Measurements from ENCODE around the gene SLC6A19. TPM values are rescaled to one million over a fixed set of nuclear protein-coding genes. Genes with fewer than 3 reads are reported as not detected.

Gene SLC6A19
- total RNA-seq, 1 donor from 2014 or later = not detected

DNA sequence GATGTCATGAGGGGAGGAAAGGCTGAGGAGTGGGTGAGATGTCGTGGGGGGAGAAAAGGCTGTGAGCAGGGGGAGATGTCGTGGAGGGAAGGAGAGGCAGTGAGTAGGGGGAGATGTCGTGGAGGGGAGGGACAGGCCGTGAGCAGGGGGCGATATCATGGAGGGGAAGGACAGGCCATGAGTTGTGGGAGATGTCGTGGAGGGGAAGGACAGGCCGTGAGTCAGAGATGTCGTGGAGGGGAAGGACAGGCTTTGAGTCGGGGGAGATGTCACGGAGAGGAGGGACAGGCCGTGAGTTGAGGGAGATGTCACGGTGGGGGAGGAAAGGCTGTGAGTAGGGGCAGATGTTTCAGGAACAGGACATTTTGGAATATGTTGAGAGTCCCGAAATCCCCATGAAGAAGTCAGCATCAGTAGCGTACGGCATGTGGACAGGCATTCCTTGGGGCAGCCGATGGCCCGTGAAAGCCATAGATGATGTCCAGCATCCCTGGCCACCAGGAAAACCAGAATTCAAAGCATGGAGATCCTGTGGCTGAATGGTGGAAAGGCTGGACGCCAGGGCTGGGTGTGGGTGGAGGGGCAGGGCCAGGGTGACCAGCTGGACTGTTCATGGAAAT is 8.3 kb upstream of the SLC6A19 start:
- H3K9ac ChIP-seq = no peak overlapping the region
- H3F3A ChIP-seq (ENCODE audit: low read depth) = no peaks in the 10 kb centered on the region
- H4K20me1 ChIP-seq (ENCODE audit: low read depth) = no peaks in the 10 kb centered on the region
- H3K36me3 ChIP-seq = no peaks in the 10 kb centered on the region
- no peaks in the 10 kb centered on the region for H3K9me3 ChIP-seq (ENCODE audit: low read depth)
- Mint-ChIP-seq H3K36me3 (no peaks in the 10 kb centered on the region), H3K27ac (no peak overlapping the region), H3K4me3 (no peak overlapping the region), H3K4me1 (peaks cover 17% of the 10 kb centered on the region), H3K27me3 (ENCODE audit: insufficient read depth, low read depth) (peaks cover 12% of the 10 kb centered on the region), H3K9me3 (no peaks in the 10 kb centered on the region)
- H3K4me3 ChIP-seq = no peak overlapping the region
- H2AFZ ChIP-seq (replicated peaks) = no peak overlapping the region
- H3K4me2 ChIP-seq = no peak overlapping the region
- peaks cover 11% of the 10 kb centered on the region for H3K27me3 ChIP-seq
- no peak for DNase-seq (ENCODE audit: low spot score)
- no peak for TF ChIP-seq EZH2 (IDR thresholded peaks at IDR 0.05)
- TF ChIP-seq EZH2phosphoT487 (IDR thresholded peaks at IDR 0.05) = no peak
- TF ChIP-seq, protein P1, sequence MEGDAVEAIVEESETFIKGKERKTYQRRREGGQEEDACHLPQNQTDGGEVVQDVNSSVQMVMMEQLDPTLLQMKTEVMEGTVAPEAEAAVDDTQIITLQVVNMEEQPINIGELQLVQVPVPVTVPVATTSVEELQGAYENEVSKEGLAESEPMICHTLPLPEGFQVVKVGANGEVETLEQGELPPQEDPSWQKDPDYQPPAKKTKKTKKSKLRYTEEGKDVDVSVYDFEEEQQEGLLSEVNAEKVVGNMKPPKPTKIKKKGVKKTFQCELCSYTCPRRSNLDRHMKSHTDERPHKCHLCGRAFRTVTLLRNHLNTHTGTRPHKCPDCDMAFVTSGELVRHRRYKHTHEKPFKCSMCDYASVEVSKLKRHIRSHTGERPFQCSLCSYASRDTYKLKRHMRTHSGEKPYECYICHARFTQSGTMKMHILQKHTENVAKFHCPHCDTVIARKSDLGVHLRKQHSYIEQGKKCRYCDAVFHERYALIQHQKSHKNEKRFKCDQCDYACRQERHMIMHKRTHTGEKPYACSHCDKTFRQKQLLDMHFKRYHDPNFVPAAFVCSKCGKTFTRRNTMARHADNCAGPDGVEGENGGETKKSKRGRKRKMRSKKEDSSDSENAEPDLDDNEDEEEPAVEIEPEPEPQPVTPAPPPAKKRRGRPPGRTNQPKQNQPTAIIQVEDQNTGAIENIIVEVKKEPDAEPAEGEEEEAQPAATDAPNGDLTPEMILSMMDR (IDR thresholded peaks at IDR 0.05) = no peak
- H3K79me2 ChIP-seq (ENCODE audit: low read depth) = no peaks in the 10 kb centered on the region
- H3K27ac ChIP-seq = no peak overlapping the region
- no peaks in the 10 kb centered on the region for H3K4me1 ChIP-seq

DNA sequence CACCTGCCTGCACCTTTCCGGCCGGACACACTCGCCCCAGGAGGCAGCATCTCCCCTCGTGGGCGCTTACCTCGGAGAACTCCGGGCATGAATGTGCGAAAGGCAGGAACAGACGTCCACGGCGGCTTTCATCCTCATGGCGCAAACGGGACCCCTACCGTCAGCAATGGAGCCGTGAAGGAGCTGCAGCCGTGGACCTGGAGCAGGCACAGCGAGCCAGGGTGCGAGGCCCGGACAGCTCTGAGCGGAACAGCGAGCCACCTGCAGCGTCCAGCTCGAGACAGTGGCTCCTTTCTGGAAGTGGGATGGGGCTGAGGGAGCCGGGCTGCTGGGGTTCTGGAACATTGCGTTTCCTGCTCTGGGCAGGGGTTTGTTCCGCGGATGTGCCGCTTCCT is 7.8 kb upstream of the SLC6A19 start:
- no peaks in the 10 kb centered on the region for H3K36me3 Mint-ChIP-seq
- H3K79me2 ChIP-seq (ENCODE audit: low read depth) = no peaks in the 10 kb centered on the region
- TF ChIP-seq, protein P1 (IDR thresholded peaks at IDR 0.05) = no peak
- TF ChIP-seq EZH2 (IDR thresholded peaks at IDR 0.05) = no peak
- TF ChIP-seq EZH2phosphoT487 (IDR thresholded peaks at IDR 0.05) = no peak
- H3K9me3 Mint-ChIP-seq = no peaks in the 10 kb centered on the region
- H3K27ac Mint-ChIP-seq = no peak overlapping the region
- peaks cover 11% of the 10 kb centered on the region for H3K27me3 ChIP-seq
- H2AFZ ChIP-seq (replicated peaks) = no peak overlapping the region
- no peaks in the 10 kb centered on the region for H3K36me3 ChIP-seq
- H4K20me1 ChIP-seq (ENCODE audit: low read depth) = no peaks in the 10 kb centered on the region
- H3K27me3 Mint-ChIP-seq (ENCODE audit: insufficient read depth, low read depth) = peaks cover 12% of the 10 kb centered on the region
- H3K4me1 Mint-ChIP-seq = peaks cover 15% of the 10 kb centered on the region
- H3K4me2 ChIP-seq = no peak overlapping the region
- H3K4me3 Mint-ChIP-seq = no peak overlapping the region
- H3K27ac ChIP-seq = no peak overlapping the region
- peaks cover 2% of the 10 kb centered on the region for H3F3A ChIP-seq (ENCODE audit: low read depth)
- no peak overlapping the region for H3K4me3 ChIP-seq
- no peak for DNase-seq (ENCODE audit: low spot score)
- H3K9me3 ChIP-seq (ENCODE audit: low read depth) = no peaks in the 10 kb centered on the region
- no peak overlapping the region for H3K9ac ChIP-seq
- no peaks in the 10 kb centered on the region for H3K4me1 ChIP-seq

DNA sequence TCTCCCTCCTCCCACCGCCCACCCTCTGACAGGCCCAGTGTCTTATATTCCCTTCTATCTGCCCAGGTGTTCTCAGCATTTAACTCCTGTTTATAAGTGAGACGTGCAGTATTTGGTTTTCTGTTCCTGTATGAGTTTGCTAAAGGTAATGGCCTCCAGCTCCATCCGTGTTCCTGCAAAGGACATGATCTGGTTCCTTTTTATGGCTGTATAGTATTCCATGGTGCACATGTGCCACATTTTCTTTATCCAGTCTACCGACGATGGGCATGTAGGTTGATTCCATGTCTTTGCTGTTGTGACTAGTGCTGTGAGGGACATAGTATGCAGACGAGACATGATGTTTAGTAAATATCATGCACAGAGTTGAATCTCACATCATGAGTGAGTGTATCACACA is 7.0 kb upstream of the SLC6A19 start:
- no peaks in the 10 kb centered on the region for H4K20me1 ChIP-seq (ENCODE audit: low read depth)
- peaks cover 10% of the 10 kb centered on the region for H3F3A ChIP-seq (ENCODE audit: low read depth)
- H3K4me1 Mint-ChIP-seq = peaks cover 12% of the 10 kb centered on the region
- no peaks in the 10 kb centered on the region for H3K79me2 ChIP-seq (ENCODE audit: low read depth)
- H3K4me3 ChIP-seq = no peak overlapping the region
- no peak overlapping the region for H3K4me2 ChIP-seq
- TF ChIP-seq, protein P1 (IDR thresholded peaks at IDR 0.05) = no peak
- TF ChIP-seq EZH2 (IDR thresholded peaks at IDR 0.05) (no peak), EZH2phosphoT487 (IDR thresholded peaks at IDR 0.05) (no peak)
- no peaks in the 10 kb centered on the region for H3K9me3 ChIP-seq (ENCODE audit: low read depth)
- H3K27me3 Mint-ChIP-seq (ENCODE audit: insufficient read depth, low read depth) = peaks cover 12% of the 10 kb centered on the region
- no peaks in the 10 kb centered on the region for H3K4me1 ChIP-seq
- H3K27me3 ChIP-seq = peaks cover 11% of the 10 kb centered on the region
- H3K36me3 Mint-ChIP-seq = no peaks in the 10 kb centered on the region
- DNase-seq (ENCODE audit: low spot score) = no peak
- no peak overlapping the region for H3K9ac ChIP-seq
- H3K36me3 ChIP-seq = no peaks in the 10 kb centered on the region
- H3K4me3 Mint-ChIP-seq = no peak overlapping the region
- no peaks in the 10 kb centered on the region for H3K9me3 Mint-ChIP-seq
- no peak overlapping the region for H3K27ac ChIP-seq
- H2AFZ ChIP-seq (replicated peaks) = no peak overlapping the region
- H3K27ac Mint-ChIP-seq = no peak overlapping the region

All from neural progenitor cell (in vitro differentiated cells).